Endodermal cell (in vitro differentiated cells): ENCODE data around the gene RASSF7. TPM values are rescaled to one million over a fixed set of nuclear protein-coding genes. Genes with fewer than 3 reads are reported as not detected.

ENCODE experiments used
- DNase-seq: peaks from one replicate; pipeline ENCODE4 v3.0.0-alpha.2; 2017
- H3K27ac ChIP-seq: 2 replicates; pipeline ENCODE4 v1.5.1; 2013; ENCODE audit warnings: mild to moderate bottlenecking, low read depth, low read length, moderate library complexity
- H3K27me3 ChIP-seq: 2 replicates; pipeline ENCODE4 v1.6.1; 2013; ENCODE audit warnings: mild to moderate bottlenecking, low read length, moderate library complexity; ENCODE audit not compliant: insufficient read depth, control insufficient read depth, poor library complexity, severe bottlenecking
- H3K36me3 ChIP-seq: 2 replicates; pipeline ENCODE4 v1.7.0; 2013; ENCODE audit warnings: mild to moderate bottlenecking, low read length, moderate library complexity; ENCODE audit not compliant: control insufficient read depth, insufficient read depth
- H3K4me1 ChIP-seq: one replicate; pipeline ENCODE4 v1.7.0; 2013; ENCODE audit warnings: low read length; ENCODE audit not compliant: control insufficient read depth, insufficient read depth
- H3K4me3 ChIP-seq: 2 replicates; pipeline ENCODE4 v1.5.1; 2013; ENCODE audit warnings: mild to moderate bottlenecking, low read length, moderate library complexity
- H3K9ac ChIP-seq: 2 replicates; pipeline ENCODE4 v1.6.1; 2013; ENCODE audit warnings: mild to moderate bottlenecking, low read length, moderate library complexity; ENCODE audit not compliant: poor library complexity, severe bottlenecking; ENCODE audit errors: extremely low read depth
- H3K9me3 ChIP-seq: 2 replicates; pipeline ENCODE4 v1.6.1; 2013; ENCODE audit warnings: mild to moderate bottlenecking, low read length, moderate library complexity; ENCODE audit not compliant: control insufficient read depth
- H3K27ac Mint-ChIP-seq: 2 replicates; pipeline ENCODE4 v1.8.0; 2020; ENCODE audit warnings: mixed read lengths
- H3K27me3 Mint-ChIP-seq: 2 replicates; pipeline ENCODE4 v1.8.0; 2021; ENCODE audit warnings: mild to moderate bottlenecking, mixed read lengths; ENCODE audit not compliant: insufficient read depth
- H3K36me3 Mint-ChIP-seq: 2 replicates; pipeline ENCODE4 v1.8.0; 2020; ENCODE audit warnings: low read depth, mixed read lengths
- H3K4me1 Mint-ChIP-seq: 2 replicates; pipeline ENCODE4 v1.8.0; 2020; ENCODE audit warnings: mixed read lengths
- H3K4me3 Mint-ChIP-seq: 2 replicates; pipeline ENCODE4 v1.8.0; 2020; ENCODE audit warnings: mild to moderate bottlenecking, moderate library complexity, mixed read lengths
- H3K9me3 Mint-ChIP-seq: 2 replicates; pipeline ENCODE4 v1.8.0; 2020; ENCODE audit warnings: mild to moderate bottlenecking, mixed read lengths
- CTCF ChIP-seq: fragments of 200-600 bp; sonication (generic); conservative IDR thresholded peaks from 2 replicates; pipeline ENCODE4 v1.5.0; 2021; ENCODE audit warnings: antibody characterized with exemption, mild to moderate bottlenecking
- WGBS, 2 experiments: methylation state at CpG; one replicate each; pipeline versions ENCODE4 v1.1.5 to v1.1.7; 2013; ENCODE audit warnings: missing lambda C conversion rate in 2 of 2, mixed read lengths in 1 of 2; ENCODE audit not compliant: insufficient coverage in 1 of 2, insufficient read length in 1 of 2; 5-methylcytosine and 5-hydroxymethylcytosine counted together
- total RNA-seq, 2 donors: library from RNA; stranded (reverse); fragmentation: NEBNext Ultra II Directional in 1 of 2; extraction: Animal tissue kit (Norgen Biotek cat#: 25700) in 1 of 2; gene quantifications; 2 replicates in 1 of 2; 3 replicates in 1 of 2; pipeline ENCODE4 v1.2.1, GENCODE V29; 2021

Gene RASSF7
- total RNA-seq, 2 donors from 2014 or later = 34.2 to 36.3 TPM

GRCh38 chr11:544817-545166, 16.0 kb upstream of the RASSF7 start:
- no peaks in the 10 kb centered on the region for H3K27me3 Mint-ChIP-seq

GRCh38 chr11:545171-545570, 15.6 kb upstream of the RASSF7 start:
- 89 to 92% methylated on average over 10 to 11 of the region's 11 CpGs for WGBS, 2 experiments
- TF ChIP-seq CTCF = no peak
- Histone ChIP-seq H3K27ac (no peak overlapping the region), H3K9me3 (no peaks in the 10 kb centered on the region), H3K36me3 (no peaks in the 10 kb centered on the region), H3K27me3 (no peaks in the 10 kb centered on the region), H3K9ac (no peak overlapping the region), H3K4me3 (no peak overlapping the region), H3K4me1 (peaks cover 5% of the 10 kb centered on the region)
- H3K27ac Mint-ChIP-seq = no peak overlapping the region
- peaks cover 12% of the 10 kb centered on the region for H3K36me3 Mint-ChIP-seq
- H3K4me1 Mint-ChIP-seq = peaks cover 8% of the 10 kb centered on the region
- H3K4me3 Mint-ChIP-seq = no peak overlapping the region
- no peaks in the 10 kb centered on the region for H3K27me3 Mint-ChIP-seq
- DNase-seq = no peak
- H3K9me3 Mint-ChIP-seq = peaks cover 5% of the 10 kb centered on the region

More at GRCh38 chr11:544817-545166, 16.0 kb upstream of the RASSF7 start:
- Mint-ChIP-seq H3K36me3 (peaks cover 12% of the 10 kb centered on the region), H3K9me3 (peaks cover 5% of the 10 kb centered on the region), H3K4me3 (no peak overlapping the region), H3K27ac (no peak overlapping the region), H3K4me1 (peaks cover 8% of the 10 kb centered on the region)
- Histone ChIP-seq H3K27me3 (no peaks in the 10 kb centered on the region), H3K4me3 (no peak overlapping the region), H3K4me1 (peaks cover 5% of the 10 kb centered on the region), H3K36me3 (no peaks in the 10 kb centered on the region), H3K27ac (no peak overlapping the region), H3K9ac (no peak overlapping the region), H3K9me3 (no peaks in the 10 kb centered on the region)
- no peak for DNase-seq
- 79 to 89% methylated on average over 4 to 5 of the region's 5 CpGs for WGBS, 2 experiments
- no peak for TF ChIP-seq CTCF

- no peak overlapping the region for H3K4me3 ChIP-seq
- no peak overlapping the region for H3K27ac ChIP-seq
- peak; percentile 74 for DNase-seq
- H3K9me3 ChIP-seq = no peaks in the 10 kb centered on the region
- peaks cover 5% of the 10 kb centered on the region for H3K4me1 ChIP-seq
- H3K9ac ChIP-seq = no peak overlapping the region
- Mint-ChIP-seq H3K27ac (peak overlapping the region; percentile 89), H3K27me3 (no peaks in the 10 kb centered on the region), H3K4me3 (no peak overlapping the region), H3K9me3 (peaks cover 4% of the 10 kb centered on the region), H3K4me1 (peaks cover 7% of the 10 kb centered on the region), H3K36me3 (peaks cover 8% of the 10 kb centered on the region)
- WGBS, 2 experiments = 88 to 90% methylated on average over 26 to 32 of the region's 32 CpGs
- TF ChIP-seq CTCF = no peak
- no peaks in the 10 kb centered on the region for H3K36me3 ChIP-seq
- H3K27me3 ChIP-seq = no peaks in the 10 kb centered on the region
These were observed 11.8 kb upstream of the RASSF7 start for GRCh38 chr11:548700-549603.
